ENCODE data around the gene MTAP.

The MTAP gene

DNA sequence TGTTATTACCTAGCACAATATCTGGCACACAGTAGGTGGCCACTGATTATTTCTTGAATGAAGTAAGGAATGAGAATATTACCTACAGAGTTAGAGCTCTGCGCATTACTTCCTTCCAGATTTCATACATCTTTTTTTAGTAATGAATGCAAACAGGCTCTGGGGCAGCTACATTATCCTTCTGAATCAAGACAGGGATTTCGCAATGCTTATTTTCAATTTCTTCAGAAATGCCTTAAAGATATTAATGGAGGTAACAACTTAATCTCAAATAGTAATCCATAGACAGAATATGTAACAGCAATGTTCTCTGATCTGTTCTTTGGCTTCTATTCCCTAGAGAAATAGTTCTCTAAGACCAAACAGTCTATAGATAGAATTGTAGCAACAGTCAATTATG lies 159.1 kb downstream of the MTAP start:
- DNase-seq (no peak), ATAC-seq (no peak)
- peaks cover 20% of the 10 kb centered on the region for H3K4me1 Mint-ChIP-seq
- peaks cover 0 to 12% of the 10 kb centered on the region in 2 donors for H3K9me3 Mint-ChIP-seq
- H3K27me3 Mint-ChIP-seq = peaks cover 66% of the 10 kb centered on the region
- H3K4me3 Mint-ChIP-seq = no peak overlapping the region
- no peak overlapping the region for H3K27ac Mint-ChIP-seq

DNA sequence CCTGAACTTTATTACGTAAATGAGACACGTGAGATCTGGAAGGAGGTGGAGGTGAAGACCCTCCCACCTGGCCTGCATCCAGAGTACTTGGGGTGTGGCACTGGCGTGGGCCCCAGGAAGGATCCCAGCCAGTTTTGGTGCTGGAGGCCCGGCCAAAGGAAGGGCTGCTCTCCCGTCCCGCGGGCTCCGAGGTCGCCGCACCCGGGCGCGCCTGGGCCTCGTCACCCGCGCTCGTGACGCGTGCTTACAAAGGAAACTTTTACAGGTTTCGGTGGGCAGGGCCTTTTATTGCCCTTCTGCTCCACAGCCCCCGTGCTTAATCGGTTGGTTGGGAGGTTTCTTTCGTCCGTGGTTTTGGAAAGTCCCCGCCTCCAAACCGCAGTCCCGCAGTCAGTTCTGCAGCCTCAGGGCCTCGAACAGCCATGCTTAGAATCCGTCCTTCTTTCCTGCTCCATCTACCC lies 162.5 kb downstream of the MTAP start:
- Mint-ChIP-seq H3K9me3 (peaks cover 15 to 20% of the 10 kb centered on the region in 2 donors), H3K4me1 (peaks cover 41% of the 10 kb centered on the region), H3K27me3 (peaks cover 94% of the 10 kb centered on the region), H3K27ac (peak overlapping the region in 1 of 2 donors; percentile 81), H3K4me3 (peak overlapping the region; percentile 58 to 75)
- ATAC-seq (peak; percentile 85), DNase-seq (peak; percentile 59 to 74)

GRCh38 chr9:21965401-21965951 lies 163.0 kb downstream of the MTAP start:
- H3K27ac Mint-ChIP-seq = peak overlapping the region in 1 of 2 donors; percentile 81
- ATAC-seq (peak; percentile 84), DNase-seq (peak; percentile 46 to 55)

DNA sequence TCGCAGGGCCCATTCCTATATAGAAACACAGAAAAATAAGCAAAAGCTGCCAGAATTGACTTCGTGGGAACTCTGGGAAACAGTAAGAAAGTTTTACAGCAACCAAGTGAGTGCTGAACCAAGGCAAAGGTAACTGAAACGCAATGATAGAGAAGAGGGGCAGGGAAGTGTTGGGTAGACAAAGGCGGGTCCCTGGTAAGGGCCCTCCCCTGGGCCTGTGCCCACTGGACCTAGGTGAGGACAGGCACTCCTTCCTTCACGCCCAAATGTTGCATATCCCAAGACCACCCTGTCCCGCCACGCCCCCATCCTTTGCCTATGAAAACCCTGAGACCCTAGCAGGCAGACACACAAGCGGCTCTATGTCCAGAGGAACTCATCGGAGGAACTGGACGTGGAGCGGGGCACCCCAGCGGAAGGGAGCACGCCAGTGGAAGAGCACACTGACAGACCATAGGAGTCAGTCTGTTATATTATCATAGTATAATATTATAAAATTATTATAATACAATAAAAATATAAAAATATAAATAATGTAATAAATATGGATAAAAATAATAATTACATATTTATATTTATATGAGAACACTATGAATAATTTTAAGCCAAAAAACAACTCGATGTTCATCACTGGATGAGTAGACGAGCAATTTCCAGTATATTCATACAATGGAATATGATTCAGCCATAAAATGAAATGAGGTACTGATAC lies 163.9 kb downstream of the MTAP start:
- no peak overlapping the region for H3K27ac Mint-ChIP-seq
- DNase-seq (no peak), ATAC-seq (no peak)
- H3K4me1 Mint-ChIP-seq = peaks cover 44% of the 10 kb centered on the region
- peaks cover 100% of the 10 kb centered on the region for H3K27me3 Mint-ChIP-seq
- no peak overlapping the region for H3K4me3 Mint-ChIP-seq
- peaks cover 20 to 23% of the 10 kb centered on the region in 2 donors for H3K9me3 Mint-ChIP-seq

More at GRCh38 chr9:21965401-21965951, 163.0 kb downstream of the MTAP start:
- peaks cover 20 to 23% of the 10 kb centered on the region in 2 donors for H3K9me3 Mint-ChIP-seq
- H3K27me3 Mint-ChIP-seq = peaks cover 95% of the 10 kb centered on the region
- peaks cover 44% of the 10 kb centered on the region for H3K4me1 Mint-ChIP-seq
- peak overlapping the region; percentile 58 to 75 for H3K4me3 Mint-ChIP-seq

- DNase-seq (no peak), ATAC-seq (no peak)
- Mint-ChIP-seq H3K27me3 (peaks cover 100% of the 10 kb centered on the region), H3K9me3 (peaks cover 20 to 23% of the 10 kb centered on the region in 2 donors), H3K4me1 (peaks cover 44% of the 10 kb centered on the region), H3K27ac (no peak overlapping the region), H3K4me3 (no peak overlapping the region)
Measured at GRCh38 chr9:21967169-21967568, 164.7 kb downstream of the MTAP start.

- H3K27me3 Mint-ChIP-seq = peaks cover 100% of the 10 kb centered on the region
- no peak for DNase-seq
- no peak overlapping the region for H3K27ac Mint-ChIP-seq
- ATAC-seq = no peak
- H3K4me1 Mint-ChIP-seq = peaks cover 44% of the 10 kb centered on the region
- H3K4me3 Mint-ChIP-seq = no peak overlapping the region
- peaks cover 20 to 21% of the 10 kb centered on the region in 2 donors for H3K9me3 Mint-ChIP-seq
Measured at GRCh38 chr9:21967702-21968101, 165.3 kb downstream of the MTAP start.

DNA sequence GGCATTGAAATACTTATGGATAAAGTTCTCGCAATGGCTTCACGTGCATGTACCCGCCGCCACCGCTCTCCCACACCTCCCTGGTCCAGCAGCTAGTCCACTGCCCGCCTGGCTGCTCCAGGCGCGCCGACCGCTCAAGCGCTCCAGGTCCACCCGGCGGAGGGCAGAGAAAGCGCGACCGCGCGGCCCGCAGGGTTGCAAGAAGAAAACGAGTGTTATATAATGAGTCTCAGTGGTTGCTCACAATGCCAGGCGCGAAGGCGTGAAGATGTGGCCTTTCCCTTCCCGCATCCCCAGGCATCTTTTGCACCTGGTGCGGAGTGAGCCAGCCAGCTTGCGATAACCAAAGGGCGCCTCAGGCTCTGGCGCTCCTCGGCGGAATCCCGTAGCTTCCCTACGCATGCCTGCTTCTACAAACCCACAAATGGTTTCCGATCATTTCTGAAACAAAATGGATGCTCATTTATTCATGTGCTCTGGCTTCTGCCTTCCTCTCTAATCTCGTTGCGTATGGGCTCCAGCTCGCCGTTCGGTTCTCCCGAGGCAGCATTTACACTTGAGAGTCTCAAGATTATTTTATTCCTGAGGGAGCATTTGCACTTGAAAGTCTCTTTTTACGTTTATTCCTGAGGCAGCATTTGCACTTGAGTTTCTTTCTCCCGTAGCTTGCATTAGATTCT lies 166.0 kb downstream of the MTAP start:
- Mint-ChIP-seq H3K4me3 (peak overlapping the region; percentile 46 to 64), H3K4me1 (peaks cover 44% of the 10 kb centered on the region), H3K27ac (peak overlapping the region in 1 of 2 donors; percentile 68), H3K27me3 (peaks cover 100% of the 10 kb centered on the region), H3K9me3 (peaks cover 15 to 20% of the 10 kb centered on the region in 2 donors)
- no peak for DNase-seq
- ATAC-seq = no peak

GRCh38 chr9:21969011-21969940 lies 166.8 kb downstream of the MTAP start:
- Mint-ChIP-seq H3K27me3 (peaks cover 100% of the 10 kb centered on the region), H3K4me1 (peaks cover 50% of the 10 kb centered on the region), H3K9me3 (peaks cover 11 to 20% of the 10 kb centered on the region in 2 donors), H3K27ac (peak overlapping the region in 1 of 2 donors; percentile 80), H3K4me3 (peak overlapping the region; percentile 46 to 64)
- DNase-seq = no peak
- ATAC-seq = no peak

DNA sequence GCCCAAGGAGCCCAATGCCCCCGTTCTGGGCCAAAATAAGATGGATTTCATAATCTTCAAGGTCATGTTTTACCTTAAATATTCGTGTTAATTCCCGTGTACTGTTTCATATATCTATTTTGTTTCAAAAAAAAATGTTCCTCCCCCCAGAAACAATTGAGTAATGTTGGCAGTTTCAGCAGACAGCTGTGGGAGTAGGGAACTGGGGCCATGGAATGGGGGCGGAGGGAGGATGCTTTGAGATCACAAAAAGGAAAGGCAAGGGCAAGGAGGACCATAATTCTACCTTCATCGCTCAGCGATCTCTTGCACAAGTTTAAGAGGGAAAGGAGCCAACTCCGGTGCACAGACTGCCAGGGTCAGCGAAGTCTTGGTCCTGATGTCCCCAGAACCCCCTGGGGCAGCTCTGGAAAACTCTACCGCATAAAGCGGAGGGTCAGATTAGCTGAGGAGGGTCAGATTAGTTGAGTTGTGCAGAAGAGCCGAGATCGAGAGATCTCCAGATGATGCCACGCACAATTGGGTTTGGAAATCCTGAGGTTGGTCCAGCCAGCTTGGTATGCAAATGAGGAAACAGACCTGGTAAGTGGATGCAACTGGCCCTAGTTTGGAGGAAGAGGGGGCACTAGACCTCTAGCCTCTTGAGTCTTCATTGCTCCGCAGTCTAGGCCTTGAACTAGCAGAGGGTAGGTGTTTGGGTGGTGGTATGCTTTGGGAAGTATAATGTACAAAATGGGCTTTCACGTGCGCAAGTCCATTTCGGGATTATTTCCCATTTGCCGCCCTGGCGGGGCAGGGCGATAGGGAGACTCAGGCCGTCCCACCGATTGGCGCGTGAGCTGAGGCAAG lies 167.7 kb downstream of the MTAP start:
- H3K4me3 Mint-ChIP-seq = peak overlapping the region in 1 of 2 donors; percentile 16
- DNase-seq = no peak
- H3K27me3 Mint-ChIP-seq = peaks cover 100% of the 10 kb centered on the region
- ATAC-seq = no peak
- H3K9me3 Mint-ChIP-seq = peaks cover 11 to 20% of the 10 kb centered on the region in 2 donors
- H3K27ac Mint-ChIP-seq = no peak overlapping the region
- peaks cover 50% of the 10 kb centered on the region for H3K4me1 Mint-ChIP-seq

DNA sequence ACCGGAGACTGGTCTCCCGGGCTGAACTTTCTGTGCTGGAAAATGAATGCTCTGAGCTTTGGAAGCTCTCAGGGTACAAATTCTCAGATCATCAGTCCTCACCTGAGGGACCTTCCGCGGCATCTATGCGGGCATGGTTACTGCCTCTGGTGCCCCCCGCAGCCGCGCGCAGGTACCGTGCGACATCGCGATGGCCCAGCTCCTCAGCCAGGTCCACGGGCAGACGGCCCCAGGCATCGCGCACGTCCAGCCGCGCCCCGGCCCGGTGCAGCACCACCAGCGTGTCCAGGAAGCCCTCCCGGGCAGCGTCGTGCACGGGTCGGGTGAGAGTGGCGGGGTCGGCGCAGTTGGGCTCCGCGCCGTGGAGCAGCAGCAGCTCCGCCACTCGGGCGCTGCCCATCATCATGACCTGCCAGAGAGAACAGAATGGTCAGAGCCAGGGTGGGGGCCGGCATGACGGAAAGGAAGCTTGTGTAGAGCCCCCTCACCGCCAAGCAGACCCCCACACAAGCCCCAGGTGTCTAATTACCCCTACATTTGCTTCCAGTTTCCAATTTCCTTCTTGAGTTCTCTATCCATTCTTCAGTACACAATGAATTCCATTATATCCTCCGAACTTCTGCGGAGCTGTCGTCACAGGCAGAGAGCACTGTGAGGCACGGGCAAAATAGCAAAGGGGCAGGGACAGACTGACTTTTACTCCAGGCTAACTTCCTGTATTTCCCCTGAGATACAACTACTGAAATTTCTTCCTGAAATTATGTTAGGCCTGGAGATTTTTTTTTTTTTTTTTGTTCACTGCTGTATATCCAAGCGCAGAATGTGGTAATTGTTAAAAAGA lies 168.6 kb downstream of the MTAP start:
- ATAC-seq (no peak), DNase-seq (no peak)
- Mint-ChIP-seq H3K27me3 (peaks cover 100% of the 10 kb centered on the region), H3K9me3 (peaks cover 11 to 20% of the 10 kb centered on the region in 2 donors), H3K4me3 (no peak overlapping the region), H3K4me1 (peaks cover 47% of the 10 kb centered on the region), H3K27ac (no peak overlapping the region)

- Mint-ChIP-seq H3K9me3 (peaks cover 11 to 20% of the 10 kb centered on the region in 2 donors), H3K27me3 (peaks cover 100% of the 10 kb centered on the region), H3K4me3 (no peak overlapping the region), H3K4me1 (peaks cover 45% of the 10 kb centered on the region), H3K27ac (no peak overlapping the region)
- DNase-seq (no peak), ATAC-seq (no peak)
Measured at GRCh38 chr9:21972361-21972760, 169.9 kb downstream of the MTAP start.

GRCh38 chr9:21974343-21974721 lies 171.9 kb downstream of the MTAP start:
- H3K4me3 Mint-ChIP-seq = peak overlapping the region; percentile 89 to 92
- H3K27ac Mint-ChIP-seq = no peak overlapping the region
- peaks cover 27% of the 10 kb centered on the region for H3K4me1 Mint-ChIP-seq
- peaks cover 96% of the 10 kb centered on the region for H3K27me3 Mint-ChIP-seq
- DNase-seq (no peak), ATAC-seq (no peak)
- peaks cover 5 to 9% of the 10 kb centered on the region in 2 donors for H3K9me3 Mint-ChIP-seq

DNA sequence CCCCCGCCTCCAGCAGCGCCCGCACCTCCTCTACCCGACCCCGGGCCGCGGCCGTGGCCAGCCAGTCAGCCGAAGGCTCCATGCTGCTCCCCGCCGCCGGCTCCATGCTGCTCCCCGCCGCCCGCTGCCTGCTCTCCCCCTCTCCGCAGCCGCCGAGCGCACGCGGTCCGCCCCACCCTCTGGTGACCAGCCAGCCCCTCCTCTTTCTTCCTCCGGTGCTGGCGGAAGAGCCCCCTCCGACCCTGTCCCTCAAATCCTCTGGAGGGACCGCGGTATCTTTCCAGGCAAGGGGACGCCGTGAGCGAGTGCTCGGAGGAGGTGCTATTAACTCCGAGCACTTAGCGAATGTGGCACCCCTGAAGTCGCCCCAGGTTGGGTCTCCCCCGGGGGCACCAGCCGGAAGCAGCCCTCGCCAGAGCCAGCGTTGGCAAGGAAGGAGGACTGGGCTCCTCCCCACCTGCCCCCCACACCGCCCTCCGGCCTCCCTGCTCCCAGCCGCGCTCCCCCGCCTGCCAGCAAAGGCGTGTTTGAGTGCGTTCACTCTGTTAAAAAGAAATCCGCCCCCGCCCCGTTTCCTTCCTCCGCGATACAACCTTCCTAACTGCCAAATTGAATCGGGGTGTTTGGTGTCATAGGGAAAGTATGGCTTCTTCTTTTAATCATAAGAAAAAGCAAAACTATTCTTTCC lies 172.4 kb downstream of the MTAP start:
- Mint-ChIP-seq H3K27me3 (peaks cover 96% of the 10 kb centered on the region), H3K9me3 (peaks cover 3 to 6% of the 10 kb centered on the region in 2 donors), H3K27ac (peak overlapping the region; percentile 22 to 56), H3K4me1 (peaks cover 25% of the 10 kb centered on the region), H3K4me3 (peak overlapping the region; percentile 89 to 92)
- ATAC-seq = peak; percentile 74
- DNase-seq = no peak

Measured in stimulated activated naive CD8-positive, alpha-beta T cell treated with anti-CD3 and anti-CD28 coated beads, Interleukin-15, amount 100 ng/mL, for 72 hours (primary cell).